Measurements from ENCODE around the gene ARHGAP32.
"Not testable (repeated sequence)": the region's sequence is repeated elsewhere in the genome, so short reads cannot be mapped to it uniquely, and the experiment has no call there.

ARHGAP32 gene

GRCh38 chr11:129013737-129014475 is 178.2 kb downstream of the ARHGAP32 start:
- H3K4me3 ChIP-seq (ENCODE audit: control insufficient read depth, low read depth, low read length) = no peak overlapping the region
- no peak for TF ChIP-seq CTCF (IDR thresholded peaks at IDR 0.05; ENCODE audit: control insufficient read depth, insufficient read depth, low read depth, low read length, missing control alignments)
- no peak for DNase-seq (ENCODE audit: low read depth)

GRCh38 chr11:129012880-129013279 is 179.2 kb downstream of the ARHGAP32 start:
- TF ChIP-seq CTCF (IDR thresholded peaks at IDR 0.05; ENCODE audit: control insufficient read depth, insufficient read depth, low read depth, low read length, missing control alignments) = no peak
- H3K4me3 ChIP-seq (ENCODE audit: control insufficient read depth, low read depth, low read length) = no peak overlapping the region
- DNase-seq (ENCODE audit: low read depth) = no peak

- DNase-seq (ENCODE audit: low read depth) = no peak
- no peak overlapping the region for H3K4me3 ChIP-seq (ENCODE audit: control insufficient read depth, low read depth, low read length)
- TF ChIP-seq CTCF (IDR thresholded peaks at IDR 0.05; ENCODE audit: control insufficient read depth, insufficient read depth, low read depth, low read length, missing control alignments) = no peak
These were observed 186.0 kb downstream of the ARHGAP32 start for GRCh38 chr11:129006161-129006560.

GRCh38 chr11:128999165-128999564 is 193.0 kb downstream of the ARHGAP32 start:
- not testable (repeated sequence) for DNase-seq (ENCODE audit: low read depth); H3K4me3 ChIP-seq (ENCODE audit: control insufficient read depth, low read depth, low read length)

GRCh38 chr11:128988242-128988970 is 203.7 kb downstream of the ARHGAP32 start:
- H3K4me3 ChIP-seq (ENCODE audit: control insufficient read depth, low read depth, low read length) = no peak overlapping the region
- no peak for TF ChIP-seq CTCF (IDR thresholded peaks at IDR 0.05; ENCODE audit: control insufficient read depth, insufficient read depth, low read depth, low read length, missing control alignments)
- DNase-seq (ENCODE audit: low read depth) = no peak

DNA sequence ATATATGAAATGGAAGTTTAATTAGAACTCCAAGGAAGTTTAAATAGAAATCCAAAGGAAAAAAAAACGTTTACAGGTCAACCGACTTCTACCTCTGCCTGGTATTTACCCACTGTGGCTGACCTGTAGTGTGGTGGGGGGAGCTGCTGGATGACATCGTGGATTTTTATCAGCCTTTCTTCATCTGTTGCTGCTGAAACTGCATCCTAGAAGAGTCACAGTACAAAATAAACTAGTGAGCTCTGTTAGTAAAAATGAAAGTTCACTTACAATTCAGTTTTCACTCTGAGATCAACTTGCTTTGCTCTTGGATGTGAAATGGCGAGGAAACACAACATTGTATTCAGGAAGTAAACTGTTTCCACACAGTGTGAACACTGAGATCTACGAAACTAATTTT is 206.2 kb downstream of the ARHGAP32 start:
- no peak overlapping the region for H3K4me3 ChIP-seq (ENCODE audit: control insufficient read depth, low read depth, low read length)
- TF ChIP-seq CTCF (IDR thresholded peaks at IDR 0.05; ENCODE audit: control insufficient read depth, insufficient read depth, low read depth, low read length, missing control alignments) = no peak

GRCh38 chr11:128983023-128983422 is 209.1 kb downstream of the ARHGAP32 start:
- no peak for TF ChIP-seq CTCF (IDR thresholded peaks at IDR 0.05; ENCODE audit: control insufficient read depth, insufficient read depth, low read depth, low read length, missing control alignments)
- no peak for DNase-seq (ENCODE audit: low read depth)
- no peak overlapping the region for H3K4me3 ChIP-seq (ENCODE audit: control insufficient read depth, low read depth, low read length)

More for the DNA sequence above, 206.2 kb downstream of the ARHGAP32 start:
- no peak for DNase-seq (ENCODE audit: low read depth)
